HG02973 (cell line): Measurements from ENCODE around the gene IQCN.
A peak's percentile ranks its signal among the peaks of the same experiment; 100 is the strongest.

Source experiments
- ATAC-seq: cut with Tn5 transposase; IDR thresholded peaks from one replicate; pipeline ENCODE4 v1.9.1; 2021; ENCODE audit warnings: moderate library complexity; ENCODE audit not compliant: unreplicated experiment

The IQCN gene

GRCh38 chr19:18289471-18290301, 15.4 kb upstream of the IQCN start:
- no peak for ATAC-seq

DNA sequence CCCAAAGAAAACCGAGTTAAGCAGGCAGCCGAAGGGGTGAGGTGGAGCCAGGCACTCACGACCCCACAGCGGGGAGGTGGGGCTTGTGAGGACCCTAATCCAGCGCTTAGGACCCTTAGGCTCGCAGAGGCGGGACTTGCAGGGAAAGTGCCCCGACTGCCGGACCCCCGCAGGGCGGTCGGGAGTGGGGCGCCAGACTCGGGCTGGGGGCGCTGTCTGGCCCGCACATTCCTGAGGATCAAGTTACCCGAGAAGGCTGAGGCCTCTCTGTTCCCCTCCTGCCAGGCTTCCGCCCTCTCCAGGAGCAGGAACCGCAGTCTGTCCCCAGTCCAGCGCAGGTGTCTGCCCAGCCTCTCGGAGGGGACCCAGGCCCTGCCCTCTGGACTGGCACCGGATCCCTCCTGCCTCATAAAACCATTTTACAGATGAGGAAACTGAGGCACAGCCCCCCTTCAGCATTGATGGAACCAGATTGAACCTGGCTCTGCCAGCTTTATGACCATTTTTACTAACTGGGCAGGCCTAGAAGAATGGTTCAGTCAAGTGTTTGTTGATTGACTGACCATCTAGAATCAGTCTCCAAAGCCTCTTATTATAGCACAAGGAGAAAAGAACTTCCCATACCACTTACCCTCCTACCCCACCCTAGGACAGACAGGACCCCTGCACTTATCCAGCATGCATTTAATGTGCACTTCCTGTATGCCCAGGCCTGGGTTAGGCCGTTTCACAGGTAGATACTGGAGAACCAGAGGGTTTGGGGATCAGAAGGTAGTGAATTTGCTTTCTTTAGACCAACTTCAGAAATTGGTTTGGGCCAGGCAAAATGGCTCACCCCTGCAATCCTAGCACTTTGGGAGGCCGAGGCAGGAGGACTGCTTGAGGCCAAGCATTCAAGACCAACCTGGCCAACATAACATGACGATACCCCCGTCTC, 13.9 kb upstream of the IQCN start:
- no peak for ATAC-seq

DNA sequence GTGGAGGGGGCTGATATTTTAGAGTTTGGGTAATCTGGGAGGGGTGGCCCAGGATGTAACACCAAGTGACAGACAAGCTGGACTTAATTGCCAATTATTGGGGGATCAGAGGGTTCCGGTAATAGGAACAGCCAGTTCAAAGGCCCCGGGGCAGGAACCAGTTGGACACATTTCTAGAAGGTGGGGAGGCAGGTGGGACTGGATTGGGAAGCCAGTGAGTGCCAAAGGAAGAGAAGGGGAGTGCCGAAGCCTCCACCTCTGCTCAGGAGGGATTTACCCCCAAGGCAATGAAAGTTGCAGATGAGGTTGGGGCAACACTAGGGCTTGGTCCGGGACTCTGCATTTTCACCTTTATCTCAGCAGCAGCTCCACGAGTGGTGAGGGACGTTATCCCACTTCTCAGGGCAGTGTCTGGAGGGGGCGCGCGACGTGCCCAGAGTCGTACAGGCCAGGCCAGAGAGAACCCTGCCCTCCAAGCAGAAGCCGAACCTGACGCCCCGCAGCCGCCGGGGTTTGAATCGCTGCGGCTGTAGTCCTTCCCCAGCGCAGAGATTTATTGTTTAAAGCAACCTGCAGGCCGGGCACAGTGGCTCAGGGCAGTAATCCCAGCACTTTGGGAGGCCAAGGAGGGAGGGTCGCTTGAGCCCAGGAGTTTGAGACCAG, 12.9 kb upstream of the IQCN start:
- no peak for ATAC-seq

GRCh38 chr19:18284712-18285360, 10.6 kb upstream of the IQCN start:
- no peak for ATAC-seq

GRCh38 chr19:18283338-18283737, 9.1 kb upstream of the IQCN start:
- ATAC-seq, result no peak

GRCh38 chr19:18282788-18283141, 8.5 kb upstream of the IQCN start:
- no peak for ATAC-seq

- no peak for ATAC-seq
These were observed 8.0 kb upstream of the IQCN start for GRCh38 chr19:18282021-18282787.

DNA sequence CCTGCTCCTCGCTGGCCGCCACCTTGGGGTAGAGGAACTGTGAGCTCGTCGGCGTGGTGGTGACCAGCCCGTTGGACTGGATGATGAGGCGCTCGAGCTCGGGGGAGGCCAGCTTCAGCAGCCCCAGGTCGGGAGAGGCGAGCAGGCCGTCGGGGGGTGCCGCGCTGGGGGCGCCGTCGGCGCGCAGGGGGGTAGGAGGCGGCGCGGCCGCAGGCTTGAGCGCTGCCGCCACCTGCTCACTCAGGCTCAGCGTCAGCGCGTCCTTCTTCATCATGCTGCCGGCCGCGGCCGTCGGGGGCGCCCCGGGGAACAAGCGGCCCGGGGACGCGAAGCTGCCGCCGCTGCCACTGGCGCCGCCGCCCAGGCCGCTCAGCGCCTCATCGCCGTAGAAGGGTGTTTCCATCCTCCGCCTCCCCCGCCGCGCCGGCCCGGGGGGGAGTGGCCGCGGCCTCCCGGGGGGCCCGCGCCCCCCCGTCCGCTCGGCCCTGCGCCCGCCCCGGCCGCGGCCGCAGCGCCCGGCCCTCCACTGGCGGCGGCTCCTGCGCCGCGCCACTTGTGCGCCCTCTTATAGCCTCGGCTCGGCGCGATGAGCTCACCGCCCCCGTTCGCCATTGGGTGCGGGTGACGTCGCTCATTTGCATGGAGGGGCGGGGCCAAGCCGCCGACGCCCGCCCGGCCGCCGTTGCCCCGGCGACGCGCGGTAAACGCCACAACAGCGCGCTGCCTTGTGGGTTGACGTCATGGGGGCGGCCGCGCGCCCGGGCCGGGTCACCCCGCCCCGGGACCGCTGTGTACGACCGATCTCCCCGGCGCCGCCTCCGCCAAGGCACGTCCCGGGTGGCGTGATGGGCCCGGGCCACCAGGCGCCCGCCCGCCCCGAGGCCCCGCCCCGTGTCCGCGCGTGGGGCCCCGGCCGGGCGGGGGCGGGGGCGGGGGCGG, 7.1 kb upstream of the IQCN start, which contains the start of gene JUND:
Gene JUND (minus strand): TSS at position 541 of the 939 bp plus-strand sequence. CDS start 138 bp downstream, at position 403.
- ATAC-seq, result peak; percentile 55

DNA sequence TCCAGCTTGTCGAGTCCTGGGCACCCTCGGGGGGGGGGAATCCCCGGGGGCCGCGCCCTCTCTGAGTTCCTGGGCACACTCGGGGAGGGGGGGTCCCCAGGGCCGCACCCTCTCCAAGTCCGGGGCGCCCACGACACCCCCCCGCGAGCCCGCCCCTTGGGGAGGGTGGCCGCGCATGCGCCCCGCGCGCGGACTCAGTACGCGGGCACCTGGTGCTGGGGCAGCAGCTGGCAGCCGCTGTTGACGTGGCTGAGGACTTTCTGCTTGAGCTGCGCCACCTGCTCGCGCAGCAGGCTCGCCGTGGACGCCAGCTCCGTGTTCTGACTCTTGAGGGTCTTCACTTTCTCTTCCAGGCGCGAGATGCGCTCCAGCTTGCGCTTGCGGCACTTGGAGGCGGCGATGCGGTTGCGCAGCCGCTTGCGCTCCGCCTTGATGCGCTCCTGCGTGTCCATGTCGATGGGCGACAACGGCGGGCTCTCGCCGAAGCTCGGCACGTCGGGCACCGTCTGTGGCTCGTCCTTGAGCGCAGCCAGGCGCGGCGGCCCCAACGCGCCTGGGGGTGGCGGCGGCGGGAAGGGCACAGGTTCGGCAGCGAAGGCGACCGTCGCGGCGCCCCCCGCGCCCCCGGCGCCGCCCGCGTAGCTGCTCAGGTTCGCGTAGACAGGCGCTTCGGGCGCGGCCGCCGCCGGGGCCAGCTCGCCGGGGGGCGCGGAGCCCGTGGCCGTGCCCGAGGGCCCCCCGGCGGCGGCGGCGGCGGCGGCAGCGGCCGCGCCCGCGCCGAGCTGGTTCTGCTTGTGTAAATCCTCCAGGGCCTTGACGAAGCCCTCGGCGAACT, 6.2 kb upstream of the IQCN start:
- ATAC-seq, result no peak

DNA sequence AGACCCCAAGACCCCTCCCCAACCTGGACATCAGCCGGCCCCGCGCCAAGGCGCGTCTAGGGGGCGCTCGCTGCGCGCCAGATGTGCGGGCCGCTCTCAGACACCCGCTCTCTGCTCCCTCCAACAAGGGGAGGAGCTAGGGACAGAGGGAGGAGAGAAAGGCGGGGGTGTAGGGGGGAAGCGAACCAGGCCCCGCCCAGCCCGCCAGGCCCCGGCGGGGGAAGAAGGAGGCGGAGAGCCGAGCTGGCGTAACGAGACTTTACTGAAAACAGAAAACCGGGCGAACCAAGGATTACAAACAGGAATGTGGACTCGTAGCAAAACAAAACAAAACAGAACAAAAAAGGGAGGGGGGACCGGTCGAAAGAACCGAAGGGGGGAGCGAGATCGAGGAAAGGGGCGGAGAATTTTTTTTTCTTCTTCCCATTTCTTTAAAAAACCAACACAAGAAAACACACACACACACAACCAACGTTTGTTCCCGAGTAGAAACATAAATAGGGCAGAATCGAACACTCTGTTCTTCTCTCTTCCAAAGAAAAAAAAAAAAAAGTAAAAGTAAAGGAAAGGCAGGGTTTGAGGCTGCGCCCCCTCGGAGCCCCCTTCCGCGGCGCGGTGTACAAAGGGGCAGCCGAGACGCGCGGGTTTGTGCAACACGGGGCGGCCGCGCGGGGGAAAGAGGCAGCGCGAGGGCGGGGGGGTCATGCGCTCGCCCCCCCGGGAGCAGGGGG, 5.4 kb upstream of the IQCN start:
- ATAC-seq, result peak; percentile 17

DNA sequence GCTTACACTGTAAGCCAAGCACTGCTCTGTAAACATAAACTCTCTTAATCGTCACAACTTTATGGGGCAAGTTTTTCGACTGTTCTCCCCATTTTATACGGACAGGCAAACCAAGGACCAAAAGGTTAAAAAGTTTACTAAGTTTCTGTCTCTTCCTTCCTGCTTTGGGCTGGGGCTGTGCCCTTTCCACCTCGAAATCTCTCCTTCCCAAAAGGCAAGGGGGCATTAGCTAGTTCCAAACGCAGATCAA, 4.9 kb upstream of the IQCN start:
- no peak for ATAC-seq

- ATAC-seq, result no peak
These were observed 4.4 kb upstream of the IQCN start for GRCh38 chr19:18278521-18279265.

GRCh38 chr19:18274781-18275356, 617 bp upstream of the IQCN start:
- no peak for ATAC-seq

- ATAC-seq, result no peak
These were observed 562 bp downstream of the IQCN start for GRCh38 chr19:18273561-18274218.

- no peak for ATAC-seq
These were observed 2.8 kb downstream of the IQCN start for GRCh38 chr19:18271433-18271841.

GRCh38 chr19:18270326-18270725, 3.9 kb downstream of the IQCN start:
- ATAC-seq, result no peak
